Activated T-helper 1 cell treated with anti-CD3 and anti-CD28 coated beads, Interleukin-12 subunit alpha, Interleukin-12 subunit beta, Interleukin-2, Interleukin-4 antibody, amounts not matched to agents 30 ng/mL and 10 ng/mL and 1 ng/mL, durations not matched to agents 14 hours and 24 hours and 36 hours (primary cell): ENCODE data around the gene MAPK14. TPM values are rescaled to one million over a fixed set of nuclear protein-coding genes. Genes with fewer than 3 reads are reported as not detected.
"Not testable (repeated sequence)": the region's sequence is repeated elsewhere in the genome, so short reads cannot be mapped to it uniquely, and the experiment has no call there.

Experiments
- DNase-seq: peaks from one replicate; pipeline ENCODE4 v3.0.0; 2021; ENCODE audit warnings: low spot score
- H3K27ac Mint-ChIP-seq: one replicate; pipeline ENCODE4 v1.8.0; 2021; ENCODE audit warnings: mild to moderate bottlenecking, mixed read lengths
- H3K27me3 Mint-ChIP-seq: one replicate; pipeline ENCODE4 v1.8.0; 2022; ENCODE audit warnings: mild to moderate bottlenecking, moderate library complexity, mixed read lengths; ENCODE audit not compliant: insufficient read depth
- H3K36me3 Mint-ChIP-seq: one replicate; pipeline ENCODE4 v1.8.0; 2021; ENCODE audit warnings: low read depth, mixed read lengths
- H3K4me1 Mint-ChIP-seq: one replicate; pipeline ENCODE4 v1.8.0; 2021; ENCODE audit warnings: low read depth, mixed read lengths
- H3K4me3 Mint-ChIP-seq: one replicate; pipeline ENCODE4 v1.8.0; 2021; ENCODE audit warnings: mild to moderate bottlenecking, moderate library complexity, mixed read lengths
- H3K9me3 Mint-ChIP-seq: one replicate; pipeline ENCODE4 v1.8.0; 2021; ENCODE audit warnings: mixed read lengths
- intact Hi-C: fragments of 100-400 bp; cut with micrococcal nuclease; formaldehyde crosslinking; loops from one replicate; pipeline ENCODE4 v1.15.1; 2024
- total RNA-seq: library from RNA; stranded (reverse); gene quantifications from 2 replicates; pipeline ENCODE4 v1.2.3, GENCODE V29; 2022

The MAPK14 gene
- total RNA-seq, 1 donor from 2014 or later, result 41.3 TPM

- DNase-seq, result no peak
- H3K4me3 Mint-ChIP-seq, result no peak overlapping the region
- no peaks in the 10 kb centered on the region for H3K27me3 Mint-ChIP-seq
- H3K9me3 Mint-ChIP-seq, result peaks cover 3% of the 10 kb centered on the region
- H3K36me3 Mint-ChIP-seq, result peaks cover 39% of the 10 kb centered on the region
- H3K4me1 Mint-ChIP-seq, result peaks cover 13% of the 10 kb centered on the region
- intact Hi-C loops, result no loop called here
- no peak overlapping the region for H3K27ac Mint-ChIP-seq
These were observed 48.8 kb downstream of the MAPK14 start for GRCh38 chr6:36076178-36077063.

- intact Hi-C loops, result no loop called here
- peaks cover 50% of the 10 kb centered on the region for H3K36me3 Mint-ChIP-seq
- H3K9me3 Mint-ChIP-seq, result peaks cover 9% of the 10 kb centered on the region
- no peak for DNase-seq
- H3K27ac Mint-ChIP-seq, result no peak overlapping the region
- no peak overlapping the region for H3K4me3 Mint-ChIP-seq
- H3K27me3 Mint-ChIP-seq, result no peaks in the 10 kb centered on the region
- H3K4me1 Mint-ChIP-seq, result peaks cover 13% of the 10 kb centered on the region
These were observed 50.6 kb downstream of the MAPK14 start for GRCh38 chr6:36078159-36078558.

- intact Hi-C loops, result no loop called here
- H3K27me3 Mint-ChIP-seq, result no peaks in the 10 kb centered on the region
- peaks cover 54% of the 10 kb centered on the region for H3K36me3 Mint-ChIP-seq
These were observed 52.0 kb downstream of the MAPK14 start for GRCh38 chr6:36079601-36080000.

GRCh38 chr6:36082318-36082717, 54.7 kb downstream of the MAPK14 start:
- H3K36me3 Mint-ChIP-seq, result peaks cover 64% of the 10 kb centered on the region

More at GRCh38 chr6:36079601-36080000, 52.0 kb downstream of the MAPK14 start:
- DNase-seq, result no peak
- H3K4me1 Mint-ChIP-seq, result peaks cover 8% of the 10 kb centered on the region
- H3K9me3 Mint-ChIP-seq, result peaks cover 9% of the 10 kb centered on the region
- no peak overlapping the region for H3K27ac Mint-ChIP-seq
- H3K4me3 Mint-ChIP-seq, result no peak overlapping the region

GRCh38 chr6:36083446-36083845, 55.8 kb downstream of the MAPK14 start:
- Mint-ChIP-seq H3K9me3 (peaks cover 9% of the 10 kb centered on the region), H3K36me3 (peaks cover 66% of the 10 kb centered on the region), H3K27ac (no peak overlapping the region), H3K4me3 (no peak overlapping the region), H3K4me1 (peaks cover 8% of the 10 kb centered on the region), H3K27me3 (no peaks in the 10 kb centered on the region)
- intact Hi-C loops, result no loop called here
- DNase-seq, result no peak

More at GRCh38 chr6:36082318-36082717, 54.7 kb downstream of the MAPK14 start:
- Mint-ChIP-seq H3K27ac (no peak overlapping the region), H3K9me3 (peaks cover 9% of the 10 kb centered on the region), H3K4me1 (peaks cover 8% of the 10 kb centered on the region), H3K27me3 (no peaks in the 10 kb centered on the region), H3K4me3 (no peak overlapping the region)
- intact Hi-C loops, result no loop called here
- DNase-seq, result no peak

- H3K27ac Mint-ChIP-seq, DNase-seq, H3K9me3 Mint-ChIP-seq, intact Hi-C loops, H3K4me3 Mint-ChIP-seq, H3K4me1 Mint-ChIP-seq, H3K27me3 Mint-ChIP-seq: not testable (repeated sequence)
- H3K36me3 Mint-ChIP-seq, result peaks cover 46% of the 10 kb centered on the region
These were observed 60.6 kb downstream of the MAPK14 start for GRCh38 chr6:36088204-36088603.

- intact Hi-C loops, result no loop called here
- Mint-ChIP-seq H3K9me3 (no peaks in the 10 kb centered on the region), H3K27me3 (no peaks in the 10 kb centered on the region), H3K4me1 (no peaks in the 10 kb centered on the region), H3K36me3 (peaks cover 41% of the 10 kb centered on the region), H3K4me3 (no peak overlapping the region), H3K27ac (no peak overlapping the region)
- DNase-seq, result no peak
These were observed 61.4 kb downstream of the MAPK14 start for GRCh38 chr6:36089048-36089447.

- no peak overlapping the region for H3K4me3 Mint-ChIP-seq
- peaks cover 16% of the 10 kb centered on the region for H3K36me3 Mint-ChIP-seq
- intact Hi-C loops, result loop anchor here (2.0 kb wide), 2 partner anchors 27 to 37 kb away; partner anchors contain the start of gene MAPK13
- H3K4me1 Mint-ChIP-seq, result peaks cover 23% of the 10 kb centered on the region
- H3K27me3 Mint-ChIP-seq, result no peaks in the 10 kb centered on the region
- DNase-seq, result no peak
- no peaks in the 10 kb centered on the region for H3K9me3 Mint-ChIP-seq
- H3K27ac Mint-ChIP-seq, result no peak overlapping the region
These were observed 66.6 kb downstream of the MAPK14 start for GRCh38 chr6:36094238-36094637.

- Mint-ChIP-seq H3K4me3 (no peak overlapping the region), H3K36me3 (peaks cover 16% of the 10 kb centered on the region), H3K27ac (peak overlapping the region; percentile 47), H3K9me3 (no peaks in the 10 kb centered on the region), H3K4me1 (peaks cover 30% of the 10 kb centered on the region), H3K27me3 (no peaks in the 10 kb centered on the region)
- peak; percentile 67 for DNase-seq
- intact Hi-C loops, result loop anchor here (1.0 to 2.0 kb wide), 6 partner anchors 26 to 265 kb away; partner anchors contain the start of genes MAPK13, MAPK14 and SRPK1
These were observed 67.3 kb downstream of the MAPK14 start for GRCh38 chr6:36094753-36095496.

GRCh38 chr6:36095497-36096391, 68.1 kb downstream of the MAPK14 start:
- Mint-ChIP-seq H3K4me3 (no peak overlapping the region), H3K36me3 (peaks cover 15% of the 10 kb centered on the region), H3K27ac (no peak overlapping the region), H3K9me3 (no peaks in the 10 kb centered on the region), H3K27me3 (no peaks in the 10 kb centered on the region), H3K4me1 (peaks cover 35% of the 10 kb centered on the region)
- intact Hi-C loops, result loop anchor here (1.0 to 2.0 kb wide), 6 partner anchors 25 to 265 kb away; partner anchors contain the start of genes MAPK13, MAPK14 and SRPK1
- no peak for DNase-seq

GRCh38 chr6:36098253-36098919, 70.8 kb downstream of the MAPK14 start:
- Mint-ChIP-seq H3K27ac (no peak overlapping the region), H3K36me3 (peaks cover 16% of the 10 kb centered on the region), H3K27me3 (no peaks in the 10 kb centered on the region), H3K4me1 (peaks cover 35% of the 10 kb centered on the region), H3K4me3 (no peak overlapping the region), H3K9me3 (no peaks in the 10 kb centered on the region)
- no peak for DNase-seq
- intact Hi-C loops, result no loop called here
